CD4-positive, alpha-beta memory T cell (primary cell): Measurements from ENCODE around the gene APBB2. TPM values are rescaled to one million over a fixed set of nuclear protein-coding genes. Genes with fewer than 3 reads are reported as not detected.

Experiments used
- CTCF ChIA-PET: fragments of 350-600 bp; sonication (Branson Sonifier 250); formaldehyde crosslinking; loops from one replicate; lab custom pipeline; 2021; ENCODE audit warnings: inconsistent platforms; ENCODE audit not compliant: partially characterized antibody; lab: Charles Lee
- POLR2A ChIA-PET: fragments of 350-600 bp; sonication (Branson Sonifier 250); formaldehyde crosslinking; loops from one replicate; lab custom pipeline; 2021; ENCODE audit not compliant: partially characterized antibody; lab: Charles Lee
- DNase-seq, 5 donors: peaks; one replicate each; pipeline versions ENCODE4 v3.0.0 to v3.0.0-alpha.2; 2020 to 2022; ENCODE audit warnings: mixed read lengths in 1 of 5
- H3K27ac ChIP-seq: one replicate; pipeline ENCODE4 v1.7.0; 2013; ENCODE audit warnings: low read depth, low read length
- H3K27me3 ChIP-seq: 2 replicates; pipeline ENCODE4 v1.7.0; 2013; ENCODE audit warnings: mild to moderate bottlenecking, low read length, moderate library complexity; ENCODE audit not compliant: insufficient read depth
- H3K36me3 ChIP-seq: 2 replicates; pipeline ENCODE4 v1.7.0; 2013; ENCODE audit warnings: mild to moderate bottlenecking, low read length, moderate library complexity; ENCODE audit not compliant: insufficient read depth
- H3K4me1 ChIP-seq: 2 replicates; pipeline ENCODE4 v1.7.0; 2013; ENCODE audit warnings: mild to moderate bottlenecking, low read length, moderate library complexity; ENCODE audit not compliant: insufficient read depth
- H3K4me3 ChIP-seq, 2 donors: one replicate each; pipeline ENCODE4 v1.7.0; 2013; ENCODE audit warnings: low read length in 2 of 2, mild to moderate bottlenecking in 1 of 2
- H3K9me3 ChIP-seq, 2 donors: one replicate each; pipeline ENCODE4 v1.7.0; 2013; ENCODE audit warnings: low read length in 2 of 2, control low read depth in 1 of 2; ENCODE audit not compliant: control insufficient read depth in 1 of 2
- H3K27ac Mint-ChIP-seq, 7 donors: one replicate each; pipeline ENCODE4 v1.8.0; 2020 to 2021; ENCODE audit warnings: mixed read lengths in 7 of 7, mild to moderate bottlenecking in 6 of 7, inconsistent platforms in 3 of 7, moderate library complexity in 3 of 7
- H3K27me3 Mint-ChIP-seq, 2 donors: one replicate each; pipeline ENCODE4 v1.8.0; 2020 to 2021; ENCODE audit warnings: mixed read lengths in 2 of 2
- H3K36me3 Mint-ChIP-seq, 2 donors: one replicate each; pipeline ENCODE4 v1.8.0; 2020 to 2021; ENCODE audit warnings: mixed read lengths in 2 of 2, inconsistent platforms in 1 of 2, mild to moderate bottlenecking in 1 of 2
- H3K4me1 Mint-ChIP-seq, 4 donors: one replicate each; pipeline ENCODE4 v1.8.0; 2020 to 2021; ENCODE audit warnings: mixed read lengths in 4 of 4, mild to moderate bottlenecking in 1 of 4
- H3K4me3 Mint-ChIP-seq, 8 donors: one replicate each; pipeline ENCODE4 v1.8.0; 2020 to 2021; ENCODE audit warnings: mixed read lengths in 8 of 8, mild to moderate bottlenecking in 7 of 8, moderate library complexity in 6 of 8, inconsistent platforms in 3 of 8
- H3K9me3 Mint-ChIP-seq, 8 donors: one replicate each; pipeline ENCODE4 v1.8.0; 2020 to 2021; ENCODE audit warnings: mixed read lengths in 8 of 8, mild to moderate bottlenecking in 5 of 8, inconsistent platforms in 3 of 8, moderate library complexity in 1 of 8
- intact Hi-C: fragments of 100-400 bp; cut with micrococcal nuclease; formaldehyde crosslinking; loops from one replicate; pipeline ENCODE4 v1.15.1; 2023
- polyA plus RNA-seq, 2 donors: library from polyadenylated mRNA; unstranded; fragments of 300-500 nt; fragmentation: Illumina TruSeq; gene quantifications; one replicate each; pipeline ENCODE4 v1.2.3, GENCODE V29; 2021
- total RNA-seq, 2 experiments: library from RNA; stranded (reverse); gene quantifications; one replicate each; pipeline ENCODE4 v1.2.3, GENCODE V29; 2021

APBB2 gene
- total and polyA plus RNA-seq, 4 experiments from 2014 or later = 0.50 to 0.58 TPM; not detected in 2

GRCh38 chr4:41069838-41070237 lies 144.5 kb downstream of the APBB2 start:
- Mint-ChIP-seq H3K36me3 (no peaks in the 10 kb centered on the region), H3K27ac (no peak overlapping the region), H3K4me3 (no peak overlapping the region), H3K27me3 (no peaks in the 10 kb centered on the region), H3K4me1 (no peaks in the 10 kb centered on the region), H3K9me3 (no peaks in the 10 kb centered on the region)
- Histone ChIP-seq H3K27me3 (no peaks in the 10 kb centered on the region), H3K9me3 (no peaks in the 10 kb centered on the region), H3K36me3 (no peaks in the 10 kb centered on the region), H3K27ac (no peak overlapping the region), H3K4me1 (no peaks in the 10 kb centered on the region), H3K4me3 (no peak overlapping the region)
- DNase-seq = no peak
- CTCF ChIA-PET = interaction anchor here (1.1 kb wide), 1 partner anchor 13 kb away, joined by 3 read pairs; no protein-coding TSS in a partner anchor
- POLR2A ChIA-PET = no interaction called here
- intact Hi-C loops = no loop called here

GRCh38 chr4:41069257-41069656 lies 145.1 kb downstream of the APBB2 start:
- Mint-ChIP-seq H3K27me3 (no peaks in the 10 kb centered on the region), H3K4me3 (no peak overlapping the region)

GRCh38 chr4:41067369-41067768 lies 147.0 kb downstream of the APBB2 start:
- H3K9me3 Mint-ChIP-seq = no peaks in the 10 kb centered on the region
- Histone ChIP-seq H3K4me1 (no peaks in the 10 kb centered on the region), H3K36me3 (no peaks in the 10 kb centered on the region), H3K27ac (no peak overlapping the region), H3K27me3 (no peaks in the 10 kb centered on the region), H3K4me3 (no peak overlapping the region), H3K9me3 (no peaks in the 10 kb centered on the region)
- H3K4me1 Mint-ChIP-seq = no peaks in the 10 kb centered on the region
- CTCF ChIA-PET = no interaction called here
- no peaks in the 10 kb centered on the region for H3K27me3 Mint-ChIP-seq
- DNase-seq = no peak
- H3K36me3 Mint-ChIP-seq = no peaks in the 10 kb centered on the region
- H3K27ac Mint-ChIP-seq = no peak overlapping the region
- intact Hi-C loops = no loop called here
- no peak overlapping the region for H3K4me3 Mint-ChIP-seq
- POLR2A ChIA-PET = no interaction called here

More at GRCh38 chr4:41069257-41069656, 145.1 kb downstream of the APBB2 start:
- ChIA-PET CTCF (interaction anchor here (1.1 kb wide), 1 partner anchor 14 kb away, joined by 3 read pairs; no protein-coding TSS in a partner anchor), POLR2A (no interaction called here)
- Histone ChIP-seq H3K9me3 (no peaks in the 10 kb centered on the region), H3K36me3 (no peaks in the 10 kb centered on the region), H3K4me1 (no peaks in the 10 kb centered on the region), H3K27ac (no peak overlapping the region), H3K27me3 (no peaks in the 10 kb centered on the region), H3K4me3 (no peak overlapping the region)
- DNase-seq = no peak
- no peaks in the 10 kb centered on the region for H3K4me1 Mint-ChIP-seq
- H3K9me3 Mint-ChIP-seq = no peaks in the 10 kb centered on the region
- no peaks in the 10 kb centered on the region for H3K36me3 Mint-ChIP-seq
- intact Hi-C loops = no loop called here
- H3K27ac Mint-ChIP-seq = no peak overlapping the region

GRCh38 chr4:41066049-41066448 lies 148.3 kb downstream of the APBB2 start:
- Histone ChIP-seq H3K9me3 (no peaks in the 10 kb centered on the region), H3K36me3 (no peaks in the 10 kb centered on the region), H3K4me3 (no peak overlapping the region), H3K27me3 (no peaks in the 10 kb centered on the region), H3K27ac (no peak overlapping the region), H3K4me1 (no peaks in the 10 kb centered on the region)
- H3K4me3 Mint-ChIP-seq = no peak overlapping the region
- no peaks in the 10 kb centered on the region for H3K9me3 Mint-ChIP-seq
- ChIA-PET CTCF (interaction anchor here (1.3 kb wide), 1 partner anchor 8 kb away, joined by 3 read pairs; no protein-coding TSS in a partner anchor), POLR2A (interaction anchor here (0.8 kb wide), 1 partner anchor 34 kb away, joined by 3 read pairs; no protein-coding TSS in a partner anchor)
- DNase-seq = no peak
- no peak overlapping the region for H3K27ac Mint-ChIP-seq
- H3K27me3 Mint-ChIP-seq = no peaks in the 10 kb centered on the region
- intact Hi-C loops = no loop called here
- no peaks in the 10 kb centered on the region for H3K4me1 Mint-ChIP-seq
- H3K36me3 Mint-ChIP-seq = no peaks in the 10 kb centered on the region

- Histone ChIP-seq H3K27me3 (no peaks in the 10 kb centered on the region), H3K4me3 (no peak overlapping the region), H3K27ac (no peak overlapping the region), H3K9me3 (no peaks in the 10 kb centered on the region), H3K4me1 (no peaks in the 10 kb centered on the region), H3K36me3 (no peaks in the 10 kb centered on the region)
- Mint-ChIP-seq H3K9me3 (no peaks in the 10 kb centered on the region), H3K4me1 (no peaks in the 10 kb centered on the region), H3K36me3 (no peaks in the 10 kb centered on the region), H3K4me3 (no peak overlapping the region), H3K27ac (no peak overlapping the region), H3K27me3 (no peaks in the 10 kb centered on the region)
- ChIA-PET CTCF (interaction anchor here (1.3 kb wide), 1 partner anchor 9 kb away, joined by 3 read pairs; no protein-coding TSS in a partner anchor), POLR2A (interaction anchor here (0.8 kb wide), 1 partner anchor 34 kb away, joined by 3 read pairs; no protein-coding TSS in a partner anchor)
- intact Hi-C loops = no loop called here
- DNase-seq = no peak
Measured at GRCh38 chr4:41065434-41066006, 148.8 kb downstream of the APBB2 start.

GRCh38 chr4:41064953-41065352 lies 149.4 kb downstream of the APBB2 start:
- Mint-ChIP-seq H3K36me3 (no peaks in the 10 kb centered on the region), H3K9me3 (no peaks in the 10 kb centered on the region), H3K27ac (no peak overlapping the region), H3K27me3 (no peaks in the 10 kb centered on the region), H3K4me1 (no peaks in the 10 kb centered on the region), H3K4me3 (no peak overlapping the region)
- DNase-seq = no peak
- H3K4me1 ChIP-seq = no peaks in the 10 kb centered on the region
- CTCF ChIA-PET = no interaction called here
- H3K27me3 ChIP-seq = no peaks in the 10 kb centered on the region
- POLR2A ChIA-PET = no interaction called here
- H3K36me3 ChIP-seq = no peaks in the 10 kb centered on the region
- intact Hi-C loops = no loop called here
- H3K27ac ChIP-seq = no peak overlapping the region
- no peak overlapping the region for H3K4me3 ChIP-seq
- H3K9me3 ChIP-seq = no peaks in the 10 kb centered on the region

- ChIA-PET POLR2A (no interaction called here), CTCF (no interaction called here)
- Mint-ChIP-seq H3K27me3 (no peaks in the 10 kb centered on the region), H3K36me3 (no peaks in the 10 kb centered on the region), H3K4me1 (no peaks in the 10 kb centered on the region), H3K4me3 (no peak overlapping the region), H3K9me3 (peaks cover 0 to 6% (median 1%) of the 10 kb centered on the region in 8 donors), H3K27ac (no peak overlapping the region)
- Histone ChIP-seq H3K36me3 (no peaks in the 10 kb centered on the region), H3K27me3 (no peaks in the 10 kb centered on the region), H3K27ac (no peak overlapping the region), H3K4me3 (no peak overlapping the region), H3K9me3 (no peaks in the 10 kb centered on the region), H3K4me1 (no peaks in the 10 kb centered on the region)
- DNase-seq = no peak
- intact Hi-C loops = no loop called here
Measured at GRCh38 chr4:41061482-41062185, 152.7 kb downstream of the APBB2 start.
